ENCODE measurements around the gene ST6GALNAC1. TPM values are rescaled to one million over a fixed set of nuclear protein-coding genes. Genes with fewer than 3 reads are reported as not detected.

The ST6GALNAC1 gene
- total and polyA plus RNA-seq, 2 of the 4 experiments (the other 2 are of a cell fraction): not detected

- no peaks in the 10 kb centered on the region for H3K36me3 ChIP-seq (ENCODE audit: control insufficient read depth, insufficient read depth, low read length)
- no peaks in the 10 kb centered on the region for H3K79me1 ChIP-seq (ENCODE audit: low read depth in 1 of 2, low read length in 2 of 2)
- no peaks in the 10 kb centered on the region for H3K9me3 ChIP-seq (ENCODE audit: control insufficient read depth, insufficient read depth, low read length)
- ATAC-seq (ENCODE audit: low read depth) (no peak), DNase-seq (no peak)
- no peaks in the 10 kb centered on the region for H4K20me1 ChIP-seq (ENCODE audit: insufficient read depth, low read length)
- TF ChIP-seq ELK1 (IDR thresholded peaks at IDR 0.05; ENCODE audit: borderline replicate concordance, low read depth, low read length) (no peak), CTCF (conservative IDR thresholded peaks at IDR 0.05; ENCODE audit: low read depth, low read length) (no peak), CEBPB (IDR thresholded peaks at IDR 0.05; ENCODE audit: low read depth, low read length) (no peak), MAFK (IDR thresholded peaks at IDR 0.05; ENCODE audit: low read depth, low read length) (no peak), MXI1 (IDR thresholded peaks at IDR 0.05; ENCODE audit: borderline replicate concordance, low read depth, low read length) (no peak), USF2 (IDR thresholded peaks at IDR 0.05; ENCODE audit: low read depth, low read length) (peak; percentile 47), CHD1 (IDR thresholded peaks at IDR 0.05; ENCODE audit: low read depth, low read length) (no peak), SMC3 (IDR thresholded peaks at IDR 0.05; ENCODE audit: low read depth, low read length) (no peak)
- no peak overlapping the region for H2BK5ac ChIP-seq (ENCODE audit: low read depth, low read length, poor library complexity, severe bottlenecking)
- H3K56ac ChIP-seq (ENCODE audit: extremely low read depth, insufficient read depth, low read length): no peak overlapping the region
- no peak overlapping the region for H2BK20ac ChIP-seq (ENCODE audit: low read depth, low read length)
- in situ Hi-C loops (cut with MboI; ENCODE audit: low sequenced_read_pairs) (no loop called here), dilution Hi-C loops (cut with HindIII; ENCODE audit: low sequenced_read_pairs, unreplicated experiment) (no loop called here), intact Hi-C loops (cut with micrococcal nuclease) (no loop called here)
- H2BK15ac ChIP-seq (ENCODE audit: low read depth, low read length): no peak overlapping the region
- H3K4ac ChIP-seq (ENCODE audit: low read depth, low read length): no peak overlapping the region; the same call in 1 of the 2 replicates
- H3K14ac ChIP-seq (replicated peaks; ENCODE audit: low read depth, low read length): no peak overlapping the region
- H3K4me3 ChIP-seq (ENCODE audit: insufficient read depth, low read depth, low read length): no peak overlapping the region
- H3K9me1 ChIP-seq (ENCODE audit: insufficient read depth, low read length): peaks cover 8% of the 10 kb centered on the region
- H4K8ac ChIP-seq (ENCODE audit: low read depth in 2 of 2, low read length in 2 of 2): no peak overlapping the region
- POLR2A ChIA-PET (ENCODE audit: unreplicated experiment): no interaction called here
- WGBS, 2 experiments (ENCODE audit: extremely low coverage in 2 of 2, insufficient read length in 1 of 2): 95% methylated on average over 4 of the region's 12 CpGs; no CpG with 5 or more reads in 1 of the 2 experiments
- peaks cover 2% of the 10 kb centered on the region; the same call in 1 of the 2 replicates for H3K4me1 ChIP-seq (ENCODE audit: control insufficient read depth, insufficient read depth, low read length)
- H4K91ac ChIP-seq (ENCODE audit: insufficient read depth, low read depth, low read length): no peak overlapping the region
- no peak overlapping the region for H3K27ac ChIP-seq (ENCODE audit: insufficient read depth, low read length)
- no peak overlapping the region for H3K4me2 ChIP-seq (ENCODE audit: low read depth, low read length)
- H3K27me3 ChIP-seq (ENCODE audit: control insufficient read depth, insufficient read depth, low read length): no peaks in the 10 kb centered on the region
- BruUV-seq (replicated peaks): no TSS peak
- H4K5ac ChIP-seq (ENCODE audit: low read depth, low read length): no peak overlapping the region
- CTCF ChIA-PET: no interaction called here
- H2AK5ac ChIP-seq (ENCODE audit: low read depth, low read length): no peak overlapping the region
- no peak overlapping the region for H3K23ac ChIP-seq (ENCODE audit: low read depth, low read length)
- H2BK120ac ChIP-seq (ENCODE audit: low read depth, low read length): no peak overlapping the region
- H3K18ac ChIP-seq (ENCODE audit: low read depth, low read length): no peak overlapping the region
- no peak overlapping the region for H3K9ac ChIP-seq (ENCODE audit: low read depth, low read length)
- H2AFZ ChIP-seq (replicated peaks; ENCODE audit: low read length, poor library complexity): peak overlapping the region; percentile 28
- no peak overlapping the region for H2AK9ac ChIP-seq (replicated peaks; ENCODE audit: low read depth, low read length, poor library complexity)
Measured at GRCh38 chr17:76597156-76598003, 46.2 kb downstream of the ST6GALNAC1 start.
